ENCODE measurements around the gene MED7.

DNA sequence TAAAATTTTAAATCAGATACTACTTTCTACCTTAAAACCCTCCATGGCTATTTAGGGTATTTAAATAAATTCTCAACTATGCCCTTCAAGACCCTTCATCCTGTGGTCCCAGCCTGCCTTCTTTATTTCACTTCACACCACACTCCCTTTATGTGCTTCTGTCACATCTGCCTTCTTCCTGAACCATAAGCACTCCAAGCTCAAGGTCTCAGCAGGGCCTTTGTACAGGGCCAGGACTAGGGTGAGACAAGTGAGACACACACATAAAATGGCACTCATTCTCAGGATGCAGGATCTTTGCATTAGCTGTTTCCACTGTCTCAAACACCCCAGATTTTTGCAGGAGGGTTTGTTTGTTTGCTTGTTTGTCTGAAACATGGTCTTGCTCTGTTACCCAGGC, 45.6 kb upstream of the MED7 start:
- TF ChIP-seq EP300 (IDR thresholded peaks at IDR 0.05; ENCODE audit: borderline replicate concordance) (no peak), CREB1 (IDR thresholded peaks at IDR 0.05; ENCODE audit: low read depth) (no peak), TAF1 (IDR thresholded peaks at IDR 0.05; ENCODE audit: low read depth) (no peak), TEAD4 (IDR thresholded peaks at IDR 0.05) (no peak), YY1 (IDR thresholded peaks at IDR 0.05; ENCODE audit: low read depth) (no peak), EGR1 (IDR thresholded peaks at IDR 0.05) (no peak), RAD21 (IDR thresholded peaks at IDR 0.05; ENCODE audit: low read depth) (no peak), FOXM1 (IDR thresholded peaks at IDR 0.05; ENCODE audit: borderline replicate concordance, low read depth) (no peak), NFIC (IDR thresholded peaks at IDR 0.05) (no peak), CEBPB (IDR thresholded peaks at IDR 0.05) (no peak)
- TF ChIP-seq, protein P1, sequence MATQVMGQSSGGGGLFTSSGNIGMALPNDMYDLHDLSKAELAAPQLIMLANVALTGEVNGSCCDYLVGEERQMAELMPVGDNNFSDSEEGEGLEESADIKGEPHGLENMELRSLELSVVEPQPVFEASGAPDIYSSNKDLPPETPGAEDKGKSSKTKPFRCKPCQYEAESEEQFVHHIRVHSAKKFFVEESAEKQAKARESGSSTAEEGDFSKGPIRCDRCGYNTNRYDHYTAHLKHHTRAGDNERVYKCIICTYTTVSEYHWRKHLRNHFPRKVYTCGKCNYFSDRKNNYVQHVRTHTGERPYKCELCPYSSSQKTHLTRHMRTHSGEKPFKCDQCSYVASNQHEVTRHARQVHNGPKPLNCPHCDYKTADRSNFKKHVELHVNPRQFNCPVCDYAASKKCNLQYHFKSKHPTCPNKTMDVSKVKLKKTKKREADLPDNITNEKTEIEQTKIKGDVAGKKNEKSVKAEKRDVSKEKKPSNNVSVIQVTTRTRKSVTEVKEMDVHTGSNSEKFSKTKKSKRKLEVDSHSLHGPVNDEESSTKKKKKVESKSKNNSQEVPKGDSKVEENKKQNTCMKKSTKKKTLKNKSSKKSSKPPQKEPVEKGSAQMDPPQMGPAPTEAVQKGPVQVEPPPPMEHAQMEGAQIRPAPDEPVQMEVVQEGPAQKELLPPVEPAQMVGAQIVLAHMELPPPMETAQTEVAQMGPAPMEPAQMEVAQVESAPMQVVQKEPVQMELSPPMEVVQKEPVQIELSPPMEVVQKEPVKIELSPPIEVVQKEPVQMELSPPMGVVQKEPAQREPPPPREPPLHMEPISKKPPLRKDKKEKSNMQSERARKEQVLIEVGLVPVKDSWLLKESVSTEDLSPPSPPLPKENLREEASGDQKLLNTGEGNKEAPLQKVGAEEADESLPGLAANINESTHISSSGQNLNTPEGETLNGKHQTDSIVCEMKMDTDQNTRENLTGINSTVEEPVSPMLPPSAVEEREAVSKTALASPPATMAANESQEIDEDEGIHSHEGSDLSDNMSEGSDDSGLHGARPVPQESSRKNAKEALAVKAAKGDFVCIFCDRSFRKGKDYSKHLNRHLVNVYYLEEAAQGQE (IDR thresholded peaks at IDR 0.05; ENCODE audit: low read depth), result no peak
- TF ChIP-seq, protein P2, sequence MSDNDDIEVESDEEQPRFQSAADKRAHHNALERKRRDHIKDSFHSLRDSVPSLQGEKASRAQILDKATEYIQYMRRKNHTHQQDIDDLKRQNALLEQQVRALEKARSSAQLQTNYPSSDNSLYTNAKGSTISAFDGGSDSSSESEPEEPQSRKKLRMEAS (IDR thresholded peaks at IDR 0.05), result no peak
- TF ChIP-seq, protein P3, sequence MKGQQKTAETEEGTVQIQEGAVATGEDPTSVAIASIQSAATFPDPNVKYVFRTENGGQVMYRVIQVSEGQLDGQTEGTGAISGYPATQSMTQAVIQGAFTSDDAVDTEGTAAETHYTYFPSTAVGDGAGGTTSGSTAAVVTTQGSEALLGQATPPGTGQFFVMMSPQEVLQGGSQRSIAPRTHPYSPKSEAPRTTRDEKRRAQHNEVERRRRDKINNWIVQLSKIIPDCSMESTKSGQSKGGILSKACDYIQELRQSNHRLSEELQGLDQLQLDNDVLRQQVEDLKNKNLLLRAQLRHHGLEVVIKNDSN (IDR thresholded peaks at IDR 0.05), result no peak
